Esophagus muscularis mucosa (tissue), 4 donors: ENCODE data around the gene ADAMTSL1.

ENCODE experiments used
- EP300 ChIP-seq: sonication (generic); formaldehyde crosslinking; IDR thresholded peaks from one replicate; pipeline ENCODE4 v1.6.1; 2017; ENCODE audit warnings: antibody characterized with exemption
- POLR2AphosphoS5 ChIP-seq, 2 donors: sonication (generic); formaldehyde crosslinking; IDR thresholded peaks; one replicate each; pipeline ENCODE4 v1.6.1; 2017; ENCODE audit warnings: antibody characterized with exemption in 2 of 2
- TF ChIP-seq, protein P1 (sequence below), 3 experiments: fragments of 200-600 bp in 2 of 3; fragments of 450-650 bp in 1 of 3; sonication (generic) in 2 of 3; IDR thresholded peaks; one replicate each; pipeline ENCODE4 v1.5.1; 2017 to 2019; ENCODE audit warnings: antibody characterized with exemption in 3 of 3, mild to moderate bottlenecking in 2 of 3, moderate library complexity in 1 of 3

DNA sequence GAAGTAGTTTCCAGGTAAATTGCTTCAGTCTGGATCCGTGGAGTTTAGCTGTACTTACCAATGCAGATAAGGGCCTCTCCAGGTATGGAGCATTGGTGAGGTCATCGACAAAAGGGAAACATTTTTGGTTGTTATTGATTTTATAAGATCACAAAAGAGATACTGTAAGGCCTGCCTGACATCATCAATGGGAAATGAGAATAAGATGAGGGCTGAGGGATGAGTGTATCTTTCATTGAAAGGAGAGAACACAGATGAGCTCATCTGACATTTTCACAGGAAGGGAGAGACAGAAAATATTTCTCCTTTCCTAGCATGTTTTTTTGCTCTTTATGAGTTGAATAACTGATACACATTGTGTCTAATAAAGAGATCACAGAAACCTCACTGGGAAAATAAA is 325.5 kb downstream of the ADAMTSL1 start:
- TF ChIP-seq, protein P1, sequence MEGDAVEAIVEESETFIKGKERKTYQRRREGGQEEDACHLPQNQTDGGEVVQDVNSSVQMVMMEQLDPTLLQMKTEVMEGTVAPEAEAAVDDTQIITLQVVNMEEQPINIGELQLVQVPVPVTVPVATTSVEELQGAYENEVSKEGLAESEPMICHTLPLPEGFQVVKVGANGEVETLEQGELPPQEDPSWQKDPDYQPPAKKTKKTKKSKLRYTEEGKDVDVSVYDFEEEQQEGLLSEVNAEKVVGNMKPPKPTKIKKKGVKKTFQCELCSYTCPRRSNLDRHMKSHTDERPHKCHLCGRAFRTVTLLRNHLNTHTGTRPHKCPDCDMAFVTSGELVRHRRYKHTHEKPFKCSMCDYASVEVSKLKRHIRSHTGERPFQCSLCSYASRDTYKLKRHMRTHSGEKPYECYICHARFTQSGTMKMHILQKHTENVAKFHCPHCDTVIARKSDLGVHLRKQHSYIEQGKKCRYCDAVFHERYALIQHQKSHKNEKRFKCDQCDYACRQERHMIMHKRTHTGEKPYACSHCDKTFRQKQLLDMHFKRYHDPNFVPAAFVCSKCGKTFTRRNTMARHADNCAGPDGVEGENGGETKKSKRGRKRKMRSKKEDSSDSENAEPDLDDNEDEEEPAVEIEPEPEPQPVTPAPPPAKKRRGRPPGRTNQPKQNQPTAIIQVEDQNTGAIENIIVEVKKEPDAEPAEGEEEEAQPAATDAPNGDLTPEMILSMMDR (IDR thresholded peaks at IDR 0.05), result no peak
- TF ChIP-seq POLR2AphosphoS5 (IDR thresholded peaks at IDR 0.05) (no peak), EP300 (no peak)
